ENCODE results near the gene SLC25A4.

- TF ChIP-seq SNAI2 (CRISPR knock-in tag; IDR thresholded peaks at IDR 0.05): no peak
- TF ChIP-seq CSDC2 (CRISPR knock-in tag; IDR thresholded peaks at IDR 0.05): no peak
- no peak for TF ChIP-seq ZC3H10 (CRISPR knock-in tag; IDR thresholded peaks at IDR 0.05)
- TF ChIP-seq ZFP30 (CRISPR knock-in tag; IDR thresholded peaks at IDR 0.05): no peak
- TF ChIP-seq PATZ1 (CRISPR knock-in tag; IDR thresholded peaks at IDR 0.05; ENCODE audit: borderline replicate concordance): no peak
- TF ChIP-seq, protein P1, sequence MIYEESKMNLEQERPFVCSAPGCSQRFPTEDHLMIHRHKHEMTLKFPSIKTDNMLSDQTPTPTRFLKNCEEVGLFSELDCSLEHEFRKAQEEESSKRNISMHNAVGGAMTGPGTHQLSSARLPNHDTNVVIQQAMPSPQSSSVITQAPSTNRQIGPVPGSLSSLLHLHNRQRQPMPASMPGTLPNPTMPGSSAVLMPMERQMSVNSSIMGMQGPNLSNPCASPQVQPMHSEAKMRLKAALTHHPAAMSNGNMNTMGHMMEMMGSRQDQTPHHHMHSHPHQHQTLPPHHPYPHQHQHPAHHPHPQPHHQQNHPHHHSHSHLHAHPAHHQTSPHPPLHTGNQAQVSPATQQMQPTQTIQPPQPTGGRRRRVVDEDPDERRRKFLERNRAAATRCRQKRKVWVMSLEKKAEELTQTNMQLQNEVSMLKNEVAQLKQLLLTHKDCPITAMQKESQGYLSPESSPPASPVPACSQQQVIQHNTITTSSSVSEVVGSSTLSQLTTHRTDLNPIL (CRISPR knock-in tag; IDR thresholded peaks at IDR 0.05; ENCODE audit: low read depth): no peak
- TF ChIP-seq ISL1 (CRISPR knock-in tag; IDR thresholded peaks at IDR 0.05): no peak
- no peak for TF ChIP-seq ZFP3 (CRISPR knock-in tag; IDR thresholded peaks at IDR 0.05)
- no peak for TF ChIP-seq ARNTL (CRISPR knock-in tag; IDR thresholded peaks at IDR 0.05; ENCODE audit: borderline replicate concordance, low read depth)
- TF ChIP-seq, protein P2, sequence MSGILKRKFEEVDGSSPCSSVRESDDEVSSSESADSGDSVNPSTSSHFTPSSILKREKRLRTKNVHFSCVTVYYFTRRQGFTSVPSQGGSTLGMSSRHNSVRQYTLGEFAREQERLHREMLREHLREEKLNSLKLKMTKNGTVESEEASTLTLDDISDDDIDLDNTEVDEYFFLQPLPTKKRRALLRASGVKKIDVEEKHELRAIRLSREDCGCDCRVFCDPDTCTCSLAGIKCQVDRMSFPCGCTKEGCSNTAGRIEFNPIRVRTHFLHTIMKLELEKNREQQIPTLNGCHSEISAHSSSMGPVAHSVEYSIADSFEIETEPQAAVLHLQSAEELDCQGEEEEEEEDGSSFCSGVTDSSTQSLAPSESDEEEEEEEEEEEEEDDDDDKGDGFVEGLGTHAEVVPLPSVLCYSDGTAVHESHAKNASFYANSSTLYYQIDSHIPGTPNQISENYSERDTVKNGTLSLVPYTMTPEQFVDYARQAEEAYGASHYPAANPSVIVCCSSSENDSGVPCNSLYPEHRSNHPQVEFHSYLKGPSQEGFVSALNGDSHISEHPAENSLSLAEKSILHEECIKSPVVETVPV (CRISPR knock-in tag; IDR thresholded peaks at IDR 0.05): no peak
These were observed 36.7 kb upstream of the SLC25A4 start for GRCh38 chr4:185106353-185106752.

Data from SK-N-SH treated with all-trans-retinoic acid at 6 μM for 48 hours (cell line).